Stimulated activated CD8-positive, alpha-beta memory T cell treated with anti-CD3 and anti-CD28 coated beads, Interleukin-7, amount 100 ng/mL, for 1 hour (primary cell): ENCODE measurements around the gene NPC1.
"Not testable (repeated sequence)": the region's sequence is repeated elsewhere in the genome, so short reads cannot be mapped to it uniquely, and the experiment has no call there.

Experiments used
- DNase-seq, 2 donors: peaks; one replicate each; pipeline ENCODE4 v3.0.0-alpha.2; 2020; ENCODE audit warnings: low read depth in 2 of 2

Gene NPC1

DNA sequence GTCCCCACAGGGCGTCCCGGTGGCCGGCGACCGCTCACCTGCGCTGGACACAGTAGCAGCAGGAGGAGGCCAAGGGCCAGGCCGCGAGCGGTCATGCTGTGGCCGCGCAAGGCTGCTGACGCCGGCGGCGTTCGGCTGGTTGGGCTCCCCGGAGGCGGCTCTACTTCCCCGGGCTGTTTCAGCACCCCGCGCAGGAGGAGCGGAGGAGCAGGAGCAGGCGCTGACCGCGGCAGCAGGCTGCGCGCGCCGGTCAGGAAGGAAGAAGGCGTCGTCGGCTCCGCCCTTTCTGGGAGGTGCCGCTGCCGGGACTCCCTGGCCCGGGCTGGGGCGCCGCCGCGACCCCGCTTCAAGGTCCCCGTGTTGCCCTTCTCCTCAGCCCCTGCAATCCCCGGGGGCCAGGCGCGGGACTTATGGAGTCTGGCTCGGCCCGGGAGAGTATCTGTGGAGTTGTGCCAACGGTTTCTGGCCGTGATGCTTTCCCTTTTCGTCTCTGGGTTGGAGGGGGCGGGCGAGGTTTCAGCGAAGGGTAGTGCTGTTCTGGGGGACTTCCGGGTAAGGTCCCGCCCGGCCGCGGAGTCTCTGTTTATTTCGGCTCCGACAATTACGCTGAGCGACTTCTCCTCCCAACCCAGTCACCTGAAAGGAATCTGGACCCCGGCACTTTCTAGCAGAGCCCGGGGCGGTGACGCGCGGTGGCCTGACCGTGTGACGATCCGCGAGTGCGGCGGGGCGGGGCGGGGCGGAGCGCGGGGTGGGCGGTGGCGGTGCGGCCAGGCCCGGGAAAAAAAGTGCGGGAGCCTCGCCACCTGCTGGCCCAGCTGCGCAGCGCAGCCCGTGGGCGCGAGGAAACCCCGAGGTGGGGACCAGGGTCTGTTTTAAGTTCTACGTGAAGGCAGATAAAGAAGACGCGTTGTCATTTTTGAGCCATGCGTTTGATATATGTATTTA, at the start of gene NPC1:
Gene NPC1, minus strand, starts transcription at position 258 of the 948 bp plus-strand sequence. Its CDS starts 163 bp downstream, at position 95.
- peak; percentile 80 to 83 for DNase-seq

DNA sequence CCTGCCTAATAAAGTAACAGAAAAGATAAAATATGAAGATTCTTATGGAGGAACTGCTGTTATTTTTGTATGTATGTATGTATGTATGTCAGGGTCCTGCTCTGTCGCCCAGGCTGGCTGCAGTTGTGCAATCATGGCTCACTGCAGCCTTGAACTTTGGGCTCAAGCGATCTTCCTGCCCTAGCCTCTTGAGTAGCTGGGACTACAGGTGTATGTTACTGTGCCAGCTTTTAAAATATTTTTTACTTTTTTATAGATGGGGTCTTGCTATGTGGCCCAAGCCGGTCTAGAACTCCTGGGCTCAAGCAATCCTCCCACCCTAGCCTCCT, 49.7 kb upstream of the NPC1 start:
- DNase-seq: no peak

DNA sequence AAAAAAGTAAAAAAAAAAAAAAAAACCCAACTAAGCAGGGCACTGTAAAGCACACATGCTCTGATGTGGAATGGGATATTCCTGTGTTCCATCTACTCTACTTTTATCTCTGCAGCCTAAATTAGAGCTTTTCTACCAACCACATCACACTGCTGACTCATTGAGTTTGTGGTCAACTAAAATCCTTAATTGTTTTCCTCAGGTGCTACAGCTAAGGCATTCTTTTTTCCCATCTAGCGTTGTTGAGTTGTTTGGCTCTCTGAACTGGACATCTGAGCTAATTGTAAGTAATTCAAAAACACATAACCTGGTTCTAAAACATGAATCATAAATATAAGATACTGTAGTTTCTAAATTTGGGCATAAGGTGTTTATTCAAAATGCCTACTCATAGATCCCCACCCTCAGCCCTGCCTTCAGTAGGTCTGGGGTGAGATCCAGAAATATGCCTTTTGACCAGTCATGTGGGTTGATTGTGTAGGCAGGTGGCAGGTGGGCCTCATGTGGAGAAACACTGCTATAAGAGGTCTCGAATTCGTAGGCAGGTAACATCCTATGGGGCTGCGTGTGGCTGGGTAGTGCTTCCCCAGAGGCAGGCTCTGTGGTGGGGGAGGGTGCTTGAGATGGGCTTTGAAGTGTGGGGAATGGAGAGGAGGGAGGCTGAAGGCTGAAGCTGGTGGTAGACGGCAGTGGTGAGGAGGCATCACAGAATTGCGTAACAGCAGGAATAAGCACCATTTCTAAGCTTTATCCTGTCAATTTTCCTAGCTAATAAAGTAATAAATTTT, 49.2 kb upstream of the NPC1 start:
- no peak for DNase-seq

DNA sequence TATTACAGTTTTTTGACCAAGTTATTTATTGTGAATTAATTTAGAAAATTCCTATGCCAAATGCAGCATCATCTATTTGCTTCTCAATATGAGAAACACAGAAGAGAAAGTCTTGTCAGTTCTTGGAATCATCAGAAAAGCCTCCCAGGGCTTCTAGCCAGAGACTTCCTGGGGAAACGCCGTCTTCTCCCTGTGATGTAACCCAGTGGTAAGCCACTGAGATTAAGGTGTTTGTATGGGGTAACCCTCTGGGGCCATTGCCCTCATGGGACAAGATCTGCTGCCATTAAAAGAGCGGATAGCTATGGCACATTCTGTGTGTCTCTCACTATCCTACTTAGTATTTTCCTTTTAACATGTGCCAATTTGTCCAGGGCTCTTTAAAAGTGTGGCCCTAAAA, 48.4 kb upstream of the NPC1 start:
- DNase-seq: no peak

DNA sequence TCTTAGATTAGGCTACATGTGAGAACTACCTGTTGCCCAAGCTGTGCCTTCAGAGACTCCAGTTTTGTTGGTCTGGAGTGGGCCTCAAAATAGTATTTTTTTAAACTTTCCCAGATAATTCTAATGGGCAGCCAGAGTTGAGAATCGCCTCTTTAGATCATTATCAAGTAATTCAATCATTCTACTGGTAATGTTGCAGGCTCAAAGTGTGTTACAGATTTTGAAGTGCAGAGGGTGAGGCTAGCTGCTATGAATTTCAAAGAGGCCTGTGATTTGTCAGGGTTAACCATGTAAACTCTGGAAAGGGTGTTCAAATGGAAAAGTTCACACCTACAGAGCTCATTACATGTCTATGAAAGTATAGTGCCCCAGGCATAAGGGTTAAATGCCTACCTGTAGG, 46.3 kb upstream of the NPC1 start:
- DNase-seq: no peak

DNA sequence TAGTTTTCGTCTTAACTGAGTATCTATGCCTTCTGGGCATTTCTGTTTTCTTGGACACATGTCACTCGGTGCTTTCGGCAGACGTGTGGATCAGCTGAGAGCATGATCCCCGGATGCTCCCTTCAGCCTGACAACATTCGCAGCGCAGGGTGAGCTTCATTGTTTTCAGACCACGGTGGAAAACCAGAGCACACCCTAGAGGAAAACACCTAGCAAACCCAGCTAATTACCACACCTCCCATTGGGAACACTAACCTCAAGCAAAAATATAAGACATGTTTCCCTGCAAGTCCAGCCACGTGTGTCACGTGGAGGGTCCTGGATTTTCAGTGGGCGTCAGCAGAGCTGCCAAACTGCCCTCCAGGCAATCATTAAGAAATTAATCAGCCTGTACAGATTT, 45.4 kb upstream of the NPC1 start:
- no peak for DNase-seq

DNA sequence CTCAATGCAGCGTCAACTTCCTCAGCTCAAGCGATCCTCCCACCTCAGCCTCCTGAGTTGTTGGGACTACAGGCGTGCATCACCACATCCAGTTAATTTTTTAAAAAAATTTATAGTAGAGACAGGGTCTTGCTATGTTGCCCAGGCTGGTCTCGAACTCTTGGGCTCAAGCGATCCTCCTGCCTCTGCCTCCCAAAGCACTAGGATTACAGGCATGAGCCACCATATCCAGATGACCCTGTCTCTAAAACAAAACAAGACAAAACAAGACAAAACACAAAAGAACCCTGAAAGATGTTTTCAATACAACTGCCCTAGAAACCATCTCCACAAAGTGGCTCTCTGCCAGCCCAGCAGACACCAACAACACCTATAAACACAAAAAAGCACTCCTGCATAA, 45.0 kb upstream of the NPC1 start:
- no peak for DNase-seq

DNA sequence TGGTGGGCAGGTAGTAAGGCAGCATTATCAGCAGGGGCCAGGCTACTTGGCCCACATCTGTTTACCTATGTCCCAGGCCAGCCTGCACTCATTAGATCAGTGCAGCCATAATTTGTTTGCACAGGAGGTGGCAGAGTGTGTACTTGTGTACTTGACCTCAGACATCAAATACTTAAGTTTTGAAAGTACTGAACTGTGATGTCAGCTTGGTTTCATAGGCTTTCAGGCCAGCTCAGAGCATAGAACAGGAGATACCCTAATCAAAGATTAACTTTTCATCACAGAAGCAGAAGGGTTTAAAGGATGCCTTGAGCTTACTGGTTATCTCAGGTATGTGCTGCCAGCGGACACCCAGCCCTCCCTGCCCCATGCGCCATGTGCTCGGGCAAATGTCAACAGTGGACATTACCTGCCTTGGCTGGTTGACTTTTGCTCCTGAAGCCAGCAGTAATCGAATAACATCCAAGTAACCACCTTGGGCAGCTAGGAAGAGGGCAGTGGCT, 43.2 kb upstream of the NPC1 start:
- DNase-seq: no peak

DNA sequence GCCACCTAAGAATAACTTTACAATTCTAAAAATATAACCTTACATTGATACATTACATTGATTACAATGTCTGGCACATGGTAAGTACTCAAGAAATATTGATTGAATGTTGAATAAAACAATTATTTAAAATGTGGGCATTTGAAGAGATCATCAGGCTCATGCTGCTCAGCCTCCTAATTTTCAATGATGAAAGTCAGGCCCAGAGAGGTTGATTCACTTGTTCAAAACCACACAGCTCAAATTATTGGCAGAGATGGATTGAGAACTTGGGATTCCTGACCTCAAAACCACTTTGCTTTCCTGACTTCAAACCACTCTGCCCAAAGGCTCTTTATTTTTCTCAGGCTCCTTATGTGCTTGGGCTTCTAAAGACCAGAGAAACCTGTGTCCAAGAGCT, 41.7 kb upstream of the NPC1 start:
- no peak for DNase-seq

DNA sequence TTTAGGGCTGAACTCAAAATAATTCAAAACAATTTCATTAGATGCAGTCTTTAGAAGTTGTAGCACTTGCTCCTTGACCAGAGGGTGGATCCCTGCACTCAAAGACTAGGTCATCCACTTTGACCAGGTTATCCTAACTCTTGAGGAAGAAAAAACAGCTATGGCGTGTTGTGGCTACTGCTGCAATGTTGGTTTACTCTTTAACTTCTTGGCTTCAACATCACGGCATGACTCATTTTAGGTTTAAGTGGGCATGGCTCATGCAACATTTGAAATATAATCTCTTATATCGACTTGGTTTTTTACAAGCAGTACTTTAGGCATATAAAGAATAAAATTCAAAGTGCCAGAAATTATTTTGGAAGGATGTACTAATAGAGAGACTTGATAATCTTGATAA, 41.0 kb upstream of the NPC1 start:
- DNase-seq: no peak

DNA sequence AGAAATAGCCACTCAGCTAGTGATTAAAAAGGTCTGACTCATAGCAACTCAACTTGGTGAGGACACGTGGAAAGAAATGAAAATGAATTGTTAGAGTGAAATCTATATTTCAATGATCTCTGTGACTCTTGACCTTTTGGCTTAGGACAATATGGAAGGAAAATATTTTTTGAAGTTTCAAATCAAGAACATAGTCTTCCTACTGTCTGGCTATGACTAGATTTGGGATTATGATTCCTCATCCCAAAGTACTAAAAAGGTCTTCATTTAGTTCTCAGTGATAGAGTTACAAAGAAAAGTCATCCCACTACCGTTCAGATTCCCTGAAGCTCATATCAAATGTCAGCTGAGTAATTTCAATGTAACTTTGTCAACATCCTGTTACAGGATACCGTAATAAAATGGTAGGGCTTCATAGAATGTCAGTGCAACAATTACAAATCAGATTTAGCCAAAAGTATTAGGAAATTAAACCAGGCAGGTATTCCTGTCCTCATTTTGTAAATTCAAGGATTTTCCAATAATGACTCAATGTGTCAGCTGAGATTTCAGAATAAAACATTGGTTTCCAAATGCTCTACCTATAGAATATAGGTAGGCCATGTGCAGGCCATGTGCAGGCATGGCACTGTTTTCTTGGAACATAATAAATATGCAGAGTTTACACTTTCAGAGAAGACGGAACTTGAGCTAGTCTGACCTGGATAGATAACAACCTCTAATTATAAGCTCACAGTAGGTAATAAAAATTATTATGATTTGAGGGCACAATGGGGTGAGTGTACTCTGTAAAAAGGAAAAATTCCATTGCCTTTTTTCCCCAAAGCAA, 40.4 kb upstream of the NPC1 start:
- no peak for DNase-seq

DNA sequence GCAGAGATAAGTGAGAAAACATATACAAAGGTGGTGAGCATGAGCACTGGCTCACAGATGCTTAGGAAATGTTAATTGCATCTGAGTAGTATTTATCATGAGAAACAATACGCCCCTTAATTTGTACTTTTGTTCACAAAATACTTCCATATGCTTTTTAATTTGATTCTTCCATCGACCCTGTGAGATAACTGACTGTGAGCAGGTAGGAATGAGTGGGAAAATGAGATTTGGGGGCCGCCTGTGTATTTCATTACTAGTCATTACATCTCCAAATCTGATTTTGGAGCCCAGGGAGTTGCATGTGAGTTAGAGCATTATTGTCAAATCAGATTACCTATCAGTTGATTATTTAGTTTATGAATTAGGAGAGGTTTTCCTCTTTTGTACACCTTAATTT, 36.7 kb upstream of the NPC1 start:
- no peak for DNase-seq

DNA sequence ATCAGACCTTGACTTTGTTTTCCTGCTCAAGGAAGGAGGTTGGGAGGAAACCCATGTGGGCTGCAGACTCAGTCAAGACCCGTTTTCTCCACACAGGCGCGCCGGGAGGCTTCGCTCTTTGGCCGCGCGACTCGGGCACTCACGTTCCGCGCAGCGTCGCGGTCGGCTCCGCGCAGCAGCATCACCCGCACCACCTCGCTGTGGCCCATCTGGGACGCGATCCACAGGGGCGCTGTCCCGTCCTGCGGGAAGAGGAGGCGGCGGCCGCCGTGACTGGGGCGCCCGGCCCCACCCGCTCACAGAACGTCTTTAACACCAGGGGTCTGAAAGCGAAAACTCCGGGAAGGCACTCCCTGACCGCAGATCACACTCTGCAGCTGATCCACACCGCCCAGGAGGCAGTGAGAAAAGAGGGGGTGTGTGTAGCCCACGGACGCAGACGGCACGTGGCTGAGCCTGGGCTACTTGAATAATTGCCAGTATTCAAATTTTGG, 33.1 kb upstream of the NPC1 start:
- no peak for DNase-seq

DNA sequence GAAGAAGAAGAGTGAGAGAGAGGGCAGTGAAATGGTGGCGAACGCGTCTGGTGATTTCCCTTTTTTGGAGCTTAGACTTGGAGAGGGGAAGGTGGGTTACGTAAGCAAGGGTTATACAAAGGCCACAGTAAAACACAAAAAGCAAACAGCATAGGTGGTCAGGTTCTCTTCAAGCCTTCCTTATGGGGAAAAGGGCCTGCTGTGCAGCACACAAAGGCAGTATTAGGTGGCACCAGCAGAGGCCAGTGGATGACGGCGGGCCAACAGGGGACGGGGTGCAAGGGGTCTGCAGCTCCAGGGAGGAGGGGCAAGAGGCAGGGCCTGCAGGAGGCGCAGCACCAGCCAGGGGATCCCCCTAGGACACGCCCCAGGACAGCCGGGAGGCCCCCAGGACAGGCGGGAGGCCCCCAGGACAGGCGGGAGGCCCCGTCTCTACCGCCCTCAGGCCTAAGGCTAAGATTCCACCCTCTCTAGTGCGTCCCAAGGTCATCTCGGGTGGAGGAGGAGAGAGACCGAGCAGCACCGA, 32.6 kb upstream of the NPC1 start:
- no peak for DNase-seq

DNA sequence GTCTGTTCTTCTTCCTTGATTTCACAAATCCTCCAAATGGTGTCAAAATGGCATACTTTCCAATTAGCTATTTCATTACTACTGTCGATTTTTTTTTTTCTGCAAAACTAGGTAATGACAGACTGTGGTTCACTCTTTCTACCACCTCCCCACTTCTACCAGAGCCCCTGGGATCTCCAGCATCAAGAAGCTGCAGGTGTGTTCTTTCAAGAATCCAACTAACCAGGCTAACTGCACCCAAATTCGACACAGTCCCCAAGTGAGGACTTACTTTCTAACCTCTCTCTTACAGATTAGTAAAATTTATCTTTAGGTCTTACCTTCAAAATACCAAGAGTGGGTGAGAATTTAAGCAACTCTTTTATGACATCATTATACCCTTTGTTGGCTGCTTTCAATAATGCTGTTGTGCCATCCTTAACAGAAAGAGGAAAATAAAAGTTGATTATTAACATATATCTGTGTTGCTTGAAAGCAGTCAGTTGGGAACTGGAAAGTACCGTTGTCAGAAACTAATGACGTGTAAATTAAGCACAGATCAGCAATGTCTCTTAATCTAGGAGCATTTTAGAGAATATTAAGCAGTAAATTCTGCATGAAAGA, 31.2 kb upstream of the NPC1 start:
- no peak for DNase-seq

DNA sequence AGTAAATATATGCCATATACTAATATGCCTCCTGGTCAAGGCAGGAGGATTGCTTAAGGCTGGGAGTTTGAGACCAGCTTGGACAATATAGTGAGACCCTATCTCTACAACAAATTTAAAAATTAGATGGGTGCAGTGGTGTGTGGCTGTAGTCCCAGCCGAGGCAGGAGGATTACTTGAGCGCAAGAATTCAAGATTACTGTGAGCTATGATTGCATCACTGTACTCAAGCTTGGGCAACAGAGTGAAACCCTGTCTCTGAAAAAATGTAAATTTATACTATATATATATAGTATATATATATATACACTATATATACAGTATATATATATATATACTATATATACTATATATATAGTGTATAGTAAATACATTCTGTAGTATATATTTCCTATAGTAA, 30.0 kb upstream of the NPC1 start:
- no peak for DNase-seq

DNA sequence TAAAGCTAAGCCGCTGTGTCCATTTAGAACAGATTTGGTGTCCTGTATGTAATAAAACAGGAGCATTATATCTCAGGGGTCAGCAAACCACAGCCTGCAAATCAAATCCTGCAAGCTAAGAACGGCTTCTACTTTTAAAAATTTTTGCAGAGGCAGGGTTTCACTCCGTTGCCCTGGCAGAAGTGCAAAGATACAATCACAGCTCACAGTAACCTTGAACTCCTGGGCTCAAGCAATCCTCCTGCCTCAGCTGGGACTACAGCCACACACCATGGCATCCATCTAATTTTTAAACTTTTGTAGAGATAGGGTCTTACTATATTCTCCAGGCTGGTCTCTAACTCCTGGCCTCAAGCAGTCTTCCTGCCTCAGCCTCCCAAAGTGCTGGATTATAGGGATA, 28.6 kb upstream of the NPC1 start:
- DNase-seq: no peak

DNA sequence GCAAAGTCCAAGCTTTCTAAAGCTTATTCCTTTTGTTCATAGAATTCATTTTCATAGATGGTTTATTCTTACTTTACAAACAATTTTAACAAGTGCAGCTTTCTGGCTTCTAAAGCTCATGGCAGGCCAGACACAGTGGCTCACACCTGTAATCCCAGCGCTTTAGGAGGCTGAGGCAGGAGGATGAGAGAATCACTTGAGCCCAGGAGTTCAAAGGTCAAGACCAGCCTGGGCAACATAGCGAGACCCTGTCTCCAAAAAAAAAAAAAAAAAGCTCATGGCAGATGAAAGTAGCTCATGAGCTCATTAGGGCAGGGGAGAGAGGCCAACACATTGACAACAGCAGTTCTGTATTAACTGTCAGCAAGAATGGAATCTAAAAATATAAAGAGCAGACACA, 28.1 kb upstream of the NPC1 start:
- no peak for DNase-seq

DNA sequence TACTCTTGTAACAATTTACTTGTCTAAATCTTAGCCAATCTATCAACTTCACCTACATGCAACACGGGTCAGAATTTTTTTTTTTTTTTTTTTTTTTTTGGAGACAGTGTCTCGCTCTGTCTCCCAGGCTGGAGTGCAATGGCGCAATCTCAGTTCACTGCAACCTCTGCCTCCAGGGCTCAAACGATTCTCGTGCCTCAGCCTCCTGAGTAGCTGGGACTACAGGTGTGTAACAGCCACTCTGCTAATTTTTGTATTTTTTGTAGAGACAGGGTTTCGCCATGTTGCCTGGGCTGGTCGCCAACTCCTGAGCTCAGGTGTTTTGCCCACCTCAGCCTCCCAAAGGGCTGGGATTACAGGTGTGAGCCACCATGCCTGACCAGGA, 26.8 kb upstream of the NPC1 start:
- DNase-seq: not testable (repeated sequence)

DNA sequence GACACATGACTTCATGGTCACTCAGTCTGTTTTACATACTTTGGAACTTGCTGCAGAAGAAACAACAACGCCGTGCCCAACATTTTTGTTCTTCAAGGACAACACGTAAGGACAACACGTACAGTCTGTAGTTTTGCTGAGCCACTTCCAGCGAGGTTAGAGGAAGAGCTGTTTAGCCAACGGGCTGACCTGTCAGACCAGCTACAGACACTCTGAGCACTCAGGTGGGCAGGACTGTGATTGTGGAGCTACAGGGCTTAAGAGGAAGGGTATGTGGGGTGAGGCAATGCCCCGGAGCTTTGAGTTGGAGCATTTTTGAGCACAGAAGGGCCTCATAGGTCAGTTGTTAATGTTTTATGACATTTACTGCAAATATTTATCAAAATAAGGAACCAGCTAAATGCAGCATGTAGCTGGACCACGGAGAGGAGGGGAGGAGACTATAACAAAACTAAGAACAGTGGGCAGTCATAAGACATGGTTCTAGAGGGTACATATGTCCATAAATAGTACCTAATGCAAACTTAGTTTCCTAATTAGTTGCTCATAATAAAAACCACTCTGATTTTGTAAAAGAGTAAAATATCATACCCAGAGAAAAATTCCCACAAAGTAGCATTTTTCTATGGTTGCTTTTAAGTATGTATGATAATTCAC, 26.3 kb upstream of the NPC1 start:
- DNase-seq: no peak
